ENCODE measurements around the gene GRK5. TPM values are rescaled to one million over a fixed set of nuclear protein-coding genes. Genes with fewer than 3 reads are reported as not detected.

Gene GRK5
- total RNA-seq, 4 donors from 2014 or later, result 11.6 to 38.2 (median 21.4) TPM

GRCh38 chr10:119336599-119336998, 129.2 kb downstream of the GRK5 start:
- no peak for TF ChIP-seq CTCF (IDR thresholded peaks at IDR 0.05; ENCODE audit: low read depth)

- no peak for TF ChIP-seq CTCF (IDR thresholded peaks at IDR 0.05; ENCODE audit: low read depth)
These were observed 129.9 kb downstream of the GRK5 start for GRCh38 chr10:119337223-119337622.

GRCh38 chr10:119337796-119338432, 130.5 kb downstream of the GRK5 start:
- no peak for TF ChIP-seq CTCF (IDR thresholded peaks at IDR 0.05; ENCODE audit: low read depth)

GRCh38 chr10:119339109-119339508, 131.7 kb downstream of the GRK5 start:
- no peak for TF ChIP-seq CTCF (IDR thresholded peaks at IDR 0.05; ENCODE audit: low read depth)

GRCh38 chr10:119340893-119341458, 133.6 kb downstream of the GRK5 start:
- no peak for TF ChIP-seq CTCF (IDR thresholded peaks at IDR 0.05; ENCODE audit: low read depth)

GRCh38 chr10:119341459-119342301, 134.3 kb downstream of the GRK5 start:
- TF ChIP-seq CTCF (IDR thresholded peaks at IDR 0.05; ENCODE audit: low read depth), result no peak

GRCh38 chr10:119342335-119342734, 135.0 kb downstream of the GRK5 start:
- no peak for TF ChIP-seq CTCF (IDR thresholded peaks at IDR 0.05; ENCODE audit: low read depth)
